ENCODE data around the gene APC2.

The APC2 gene

GRCh38 chr19:1441022-1441426 is 8.9 kb upstream of the APC2 start:
- DNase-seq (ENCODE audit: extremely low spot score) = no peak
- ChIA-PET POLR2A (interaction anchor here (1.0 to 1.9 kb wide), 3 partner anchors 9 to 31 kb away, joined by 4 to 6 read pairs (median 5); no protein-coding TSS in a partner anchor), CTCF (interaction anchor here (5.0 kb wide), 1 partner anchor 17 kb away, joined by 22 read pairs; no protein-coding TSS in a partner anchor)
- no peak for TF ChIP-seq CTCF (IDR thresholded peaks at IDR 0.05; ENCODE audit: control extremely low read depth, extremely low read depth, low read depth, missing control alignments)

- CTCF ChIA-PET = interaction anchor here (1.3 to 5.0 kb wide), 4 partner anchors 12 to 198 kb away, joined by 3 to 22 read pairs (median 3); no protein-coding TSS in a partner anchor
- POLR2A ChIA-PET = interaction anchor here (0.6 to 1.9 kb wide), 3 partner anchors 9 to 66 kb away, joined by 3 to 6 read pairs (median 5); no protein-coding TSS in a partner anchor
- TF ChIP-seq CTCF (IDR thresholded peaks at IDR 0.05; ENCODE audit: control extremely low read depth, extremely low read depth, low read depth, missing control alignments) = no peak
Observed at GRCh38 chr19:1441677-1442438, 8.1 kb upstream of the APC2 start.

GRCh38 chr19:1445185-1445931 is 4.6 kb upstream of the APC2 start:
- peak; percentile 94 for DNase-seq (ENCODE audit: extremely low spot score)

More at GRCh38 chr19:1441677-1442438, 8.1 kb upstream of the APC2 start:
- DNase-seq (ENCODE audit: extremely low spot score) = no peak

GRCh38 chr19:1445932-1446712 is 3.8 kb upstream of the APC2 start:
- TF ChIP-seq CTCF (IDR thresholded peaks at IDR 0.05; ENCODE audit: control extremely low read depth, extremely low read depth, low read depth, missing control alignments) = no peak
- no peak for DNase-seq (ENCODE audit: extremely low spot score)

More at GRCh38 chr19:1445185-1445931, 4.6 kb upstream of the APC2 start:
- ChIA-PET POLR2A (interaction anchor here (1.2 kb wide), 1 partner anchor 10 kb away, joined by 6 read pairs; no protein-coding TSS in a partner anchor), CTCF (interaction anchor here (0.7 to 5.0 kb wide), 18 partner anchors 9 to 380 kb away, joined by 3 to 25 read pairs (median 4); no protein-coding TSS in a partner anchor)
- TF ChIP-seq CTCF (IDR thresholded peaks at IDR 0.05; ENCODE audit: control extremely low read depth, extremely low read depth, low read depth, missing control alignments) = peak; percentile 96

GRCh38 chr19:1446713-1447481 is 3.0 kb upstream of the APC2 start:
- DNase-seq (ENCODE audit: extremely low spot score) = no peak
- ChIA-PET POLR2A (interaction anchor here (0.5 kb wide), 1 partner anchor 14 kb away, joined by 3 read pairs; no protein-coding TSS in a partner anchor), CTCF (no interaction called here)
- TF ChIP-seq CTCF (IDR thresholded peaks at IDR 0.05; ENCODE audit: control extremely low read depth, extremely low read depth, low read depth, missing control alignments) = no peak

More at GRCh38 chr19:1445932-1446712, 3.8 kb upstream of the APC2 start:
- ChIA-PET POLR2A (no interaction called here), CTCF (interaction anchor here (0.8 to 5.0 kb wide), 9 partner anchors 8 to 227 kb away, joined by 3 to 25 read pairs (median 6); no protein-coding TSS in a partner anchor)

All from GM10248 (cell line).